H9 (cell line): Measurements from ENCODE around the gene MED15. TPM values are rescaled to one million over a fixed set of nuclear protein-coding genes. Genes with fewer than 3 reads are reported as not detected.

ENCODE experiments used
- DNase-seq: peaks from one replicate; pipeline ENCODE4 v3.0.0-alpha.2; 2017
- H2AFZ ChIP-seq: one replicate; pipeline ENCODE4 v1.6.1; 2013; ENCODE audit warnings: mild to moderate bottlenecking, low read length, control low read depth, moderate library complexity
- H2AK5ac ChIP-seq: 2 replicates; pipeline ENCODE4 v1.6.1; 2013; ENCODE audit warnings: low read length, control low read depth, mixed read lengths; ENCODE audit not compliant: insufficient read length
- H2BK120ac ChIP-seq: one replicate; pipeline ENCODE4 v1.6.1; 2013; ENCODE audit warnings: low read depth, mild to moderate bottlenecking, low read length, control low read depth, inconsistent platforms; ENCODE audit not compliant: poor library complexity, severe bottlenecking
- H2BK12ac ChIP-seq: 2 replicates; pipeline ENCODE4 v1.6.1; 2013; ENCODE audit warnings: low read length, control low read depth, mixed read lengths, low read depth; ENCODE audit not compliant: insufficient read length
- H2BK15ac ChIP-seq: 2 replicates; pipeline ENCODE4 v1.6.1; 2013; ENCODE audit warnings: low read depth, low read length, control low read depth
- H2BK20ac ChIP-seq: one replicate; pipeline ENCODE4 v1.6.1; 2013; ENCODE audit warnings: low read depth, mild to moderate bottlenecking, low read length, control low read depth, inconsistent platforms; ENCODE audit not compliant: poor library complexity, severe bottlenecking
- H2BK5ac ChIP-seq: 2 replicates; pipeline ENCODE4 v1.6.1; 2013; ENCODE audit warnings: low read length, control low read depth, mixed read lengths; ENCODE audit not compliant: insufficient read length
- H3K14ac ChIP-seq: 2 replicates; pipeline ENCODE4 v1.6.1; 2013; ENCODE audit warnings: low read length, control low read depth; ENCODE audit not compliant: insufficient read depth
- H3K18ac ChIP-seq: 2 replicates; pipeline ENCODE4 v1.6.1; 2013; ENCODE audit warnings: low read depth, mild to moderate bottlenecking, mixed read lengths, low read length, control low read depth; ENCODE audit not compliant: insufficient read length
- H3K23ac ChIP-seq: 2 replicates; pipeline ENCODE4 v1.6.1; 2013; ENCODE audit warnings: low read length, control low read depth, mixed read lengths, low read depth; ENCODE audit not compliant: insufficient read length
- H3K23me2 ChIP-seq: 2 replicates; pipeline ENCODE4 v1.6.1; 2013; ENCODE audit warnings: low read depth, mild to moderate bottlenecking, mixed read lengths, low read length, control low read depth; ENCODE audit not compliant: insufficient read length, poor library complexity, severe bottlenecking
- H3K27ac ChIP-seq: 2 replicates; pipeline ENCODE4 v1.5.1; 2013; ENCODE audit warnings: low read length, control low read depth, mixed read lengths, low read depth; ENCODE audit not compliant: insufficient read length
- H3K27me3 ChIP-seq: 2 replicates; pipeline ENCODE4 v1.6.1; 2013; ENCODE audit warnings: low read length, control low read depth, inconsistent platforms; ENCODE audit not compliant: insufficient read depth
- H3K4ac ChIP-seq: 2 replicates; pipeline ENCODE4 v1.6.1; 2013; ENCODE audit warnings: low read depth, mild to moderate bottlenecking, control low read depth, inconsistent platforms, low read length, moderate library complexity
- H3K4me1 ChIP-seq: 2 replicates; pipeline ENCODE4 v1.6.1; 2013; ENCODE audit warnings: low read length, control low read depth, inconsistent platforms; ENCODE audit not compliant: insufficient read depth
- H3K4me2 ChIP-seq: 2 replicates; pipeline ENCODE4 v1.6.1; 2013; ENCODE audit warnings: low read length, control low read depth, mixed read lengths; ENCODE audit not compliant: insufficient read length, insufficient read depth
- H3K56ac ChIP-seq: 2 replicates; pipeline ENCODE4 v1.6.1; 2013; ENCODE audit warnings: low read depth, mild to moderate bottlenecking, mixed read lengths, low read length, control low read depth; ENCODE audit not compliant: insufficient read length
- H3K79me1 ChIP-seq: 2 replicates; pipeline ENCODE4 v1.6.1; 2013; ENCODE audit warnings: low read depth, mild to moderate bottlenecking, moderate library complexity, low read length, control low read depth, inconsistent platforms; ENCODE audit not compliant: insufficient read depth, poor library complexity, severe bottlenecking
- H3K79me2 ChIP-seq: 2 replicates; pipeline ENCODE4 v1.6.1; 2013; ENCODE audit warnings: low read length, control low read depth, inconsistent platforms; ENCODE audit not compliant: insufficient read depth
- H3K9ac ChIP-seq: 2 replicates; pipeline ENCODE4 v1.6.1; 2013; ENCODE audit warnings: low read length, control low read depth, mixed read lengths; ENCODE audit not compliant: insufficient read length; ENCODE audit errors: extremely low read depth
- H3K9me3 ChIP-seq: one replicate; pipeline ENCODE4 v1.6.1; 2013; ENCODE audit warnings: low read depth, low read length, inconsistent platforms; ENCODE audit not compliant: control insufficient read depth
- H3T11ph ChIP-seq: one replicate; pipeline ENCODE4 v1.6.1; 2013; ENCODE audit warnings: mild to moderate bottlenecking, low read length, control low read depth, inconsistent platforms
- H4K20me1 ChIP-seq: one replicate; pipeline ENCODE4 v1.6.1; 2013; ENCODE audit not compliant: control insufficient read depth, insufficient read length, insufficient read depth
- H4K5ac ChIP-seq: 2 replicates; pipeline ENCODE4 v1.6.1; 2013; ENCODE audit warnings: low read depth, mild to moderate bottlenecking, mixed read lengths, low read length, control low read depth; ENCODE audit not compliant: insufficient read length
- H4K8ac ChIP-seq: replicated peaks from 2 replicates; pipeline ENCODE4 v1.6.1; 2013; ENCODE audit warnings: low read length, control low read depth, mixed read lengths, low read depth; ENCODE audit not compliant: insufficient read length
- H4K91ac ChIP-seq: 2 replicates; pipeline ENCODE4 v1.6.1; 2013; ENCODE audit warnings: low read depth, mild to moderate bottlenecking, moderate library complexity, mixed read lengths, low read length, control low read depth; ENCODE audit not compliant: insufficient read length
- H3K27ac Mint-ChIP-seq, 3 experiments: 2 replicates in 2 of 3; 3 replicates in 1 of 3; pipeline ENCODE4 v1.8.0; 2020 to 2021; ENCODE audit warnings: mixed read lengths in 3 of 3, mild to moderate bottlenecking in 1 of 3, moderate library complexity in 1 of 3
- H3K27me3 Mint-ChIP-seq: 2 replicates; pipeline ENCODE4 v1.8.0; 2021; ENCODE audit warnings: low read depth, mild to moderate bottlenecking, moderate library complexity, mixed read lengths
- H3K36me3 Mint-ChIP-seq, 3 experiments: 2 replicates in 2 of 3; 3 replicates in 1 of 3; pipeline ENCODE4 v1.8.0; 2020 to 2021; ENCODE audit warnings: low read depth in 3 of 3, mixed read lengths in 3 of 3; ENCODE audit not compliant: insufficient read depth in 1 of 3
- H3K4me1 Mint-ChIP-seq, 2 experiments: 2 replicates each; pipeline ENCODE4 v1.8.0; 2020; ENCODE audit warnings: mixed read lengths in 2 of 2
- H3K4me3 Mint-ChIP-seq, 2 experiments: 2 replicates in 1 of 2; 3 replicates in 1 of 2; pipeline ENCODE4 v1.8.0; 2020 to 2021; ENCODE audit warnings: mild to moderate bottlenecking in 2 of 2, mixed read lengths in 2 of 2, moderate library complexity in 1 of 2
- H3K9me3 Mint-ChIP-seq, 2 experiments: 2 replicates in 1 of 2; 3 replicates in 1 of 2; pipeline ENCODE4 v1.8.0; 2020; ENCODE audit warnings: mild to moderate bottlenecking in 2 of 2, mixed read lengths in 2 of 2, moderate library complexity in 1 of 2
- CTCF ChIP-seq: fragments of 200-600 bp; sonication (generic); conservative IDR thresholded peaks from 3 replicates; pipeline ENCODE4 v1.8.0; 2021; ENCODE audit warnings: antibody characterized with exemption, mild to moderate bottlenecking
- WGBS: extraction: QIAGEN DNeasy Blood & Tissue Kit; methylation state at CpG from one replicate; pipeline ENCODE4 v1.1.7; 2013; ENCODE audit warnings: missing lambda C conversion rate, low lambda C conversion rate, mixed read lengths; ENCODE audit not compliant: insufficient read length; ENCODE audit errors: extremely low coverage; 5-methylcytosine and 5-hydroxymethylcytosine counted together
- total RNA-seq: library from RNA; stranded (reverse); gene quantifications from 2 replicates; pipeline ENCODE4 v1.2.1, GENCODE V29; 2021

Gene MED15
- total RNA-seq, 1 experiment from 2014 or later: 47.4 TPM

GRCh38 chr22:20635227-20635591, 127.8 kb downstream of the MED15 start:
- Histone ChIP-seq H4K8ac (no peak overlapping the region), H3K79me1 (no peaks in the 10 kb centered on the region), H3K4me1 (no peaks in the 10 kb centered on the region), H2BK120ac (no peak overlapping the region), H2BK12ac (no peak overlapping the region), H3K27ac (no peak overlapping the region), H2AK5ac (no peak overlapping the region), H3K14ac (no peak overlapping the region), H3K23me2 (no peaks in the 10 kb centered on the region), H4K91ac (no peak overlapping the region), H4K20me1 (no peaks in the 10 kb centered on the region), H3K56ac (no peak overlapping the region), H2BK5ac (no peak overlapping the region), H4K5ac (no peak overlapping the region), H3K23ac (no peak overlapping the region), H3K9ac (no peak overlapping the region), H3K4ac (no peak overlapping the region), H3K79me2 (no peaks in the 10 kb centered on the region), H3K9me3 (no peaks in the 10 kb centered on the region), H3K18ac (no peak overlapping the region), H2BK15ac (no peak overlapping the region), H3K27me3 (no peaks in the 10 kb centered on the region), H3T11ph (no peak overlapping the region), H2BK20ac (no peak overlapping the region), H2AFZ (no peak overlapping the region), H3K4me2 (no peak overlapping the region)
- no peak for TF ChIP-seq CTCF
- Mint-ChIP-seq H3K9me3 (peaks cover 0 to 5% of the 10 kb centered on the region in 2 experiments; a peak in 3 of 5 replicates), H3K27me3 (peaks cover 2% of the 10 kb centered on the region), H3K36me3 (no peaks in the 10 kb centered on the region; a peak in 1 of 7 replicates), H3K4me1 (peaks cover 5 to 9% of the 10 kb centered on the region in 2 experiments; a peak in 3 of 4 replicates), H3K27ac (no peak overlapping the region), H3K4me3 (no peak overlapping the region)
- DNase-seq: no peak
- no CpG with 5 or more reads among the region's 6 CpGs for WGBS
